GM18502 (cell line): ENCODE data around the gene RTN4RL1.

ENCODE experiments used
- ATAC-seq: cut with Tn5 transposase; IDR thresholded peaks from one replicate; pipeline ENCODE4 v1.9.1; 2021; ENCODE audit warnings: mild to moderate bottlenecking; ENCODE audit not compliant: unreplicated experiment, poor library complexity

RTN4RL1 gene

GRCh38 chr17:2048805-2049204 is 23.7 kb upstream of the RTN4RL1 start:
- ATAC-seq = no peak

GRCh38 chr17:2047590-2047989 is 22.5 kb upstream of the RTN4RL1 start:
- no peak for ATAC-seq

DNA sequence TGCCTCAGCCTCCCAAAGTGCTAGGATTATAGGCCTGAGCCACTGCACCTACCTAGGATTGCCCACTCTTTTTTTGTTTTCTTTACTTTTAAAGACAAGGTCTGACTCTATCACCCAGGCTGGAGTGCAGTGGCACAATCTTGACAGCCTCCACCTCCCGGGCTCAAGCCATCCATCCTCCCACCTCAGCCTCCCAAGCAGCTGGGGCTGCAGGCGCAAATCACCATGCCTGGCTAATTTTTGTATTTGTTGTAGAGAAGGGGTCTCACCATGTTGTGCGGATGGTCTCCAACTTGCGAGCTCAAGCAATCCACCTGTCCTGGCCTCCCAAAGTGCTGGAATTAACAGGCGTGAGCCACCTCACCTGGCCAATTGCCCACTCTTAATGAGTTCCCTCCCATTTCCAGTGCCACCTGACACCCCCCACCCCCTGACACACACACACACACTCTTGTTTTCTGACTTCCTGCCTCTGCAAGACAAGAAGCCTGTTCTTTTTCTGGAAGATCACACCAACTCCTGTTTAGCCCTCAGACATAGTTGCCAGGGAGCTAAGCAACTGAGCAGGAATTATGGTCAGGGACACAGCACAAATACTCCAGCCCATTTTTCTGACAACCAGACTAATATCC is 19.2 kb upstream of the RTN4RL1 start:
- no peak for ATAC-seq

DNA sequence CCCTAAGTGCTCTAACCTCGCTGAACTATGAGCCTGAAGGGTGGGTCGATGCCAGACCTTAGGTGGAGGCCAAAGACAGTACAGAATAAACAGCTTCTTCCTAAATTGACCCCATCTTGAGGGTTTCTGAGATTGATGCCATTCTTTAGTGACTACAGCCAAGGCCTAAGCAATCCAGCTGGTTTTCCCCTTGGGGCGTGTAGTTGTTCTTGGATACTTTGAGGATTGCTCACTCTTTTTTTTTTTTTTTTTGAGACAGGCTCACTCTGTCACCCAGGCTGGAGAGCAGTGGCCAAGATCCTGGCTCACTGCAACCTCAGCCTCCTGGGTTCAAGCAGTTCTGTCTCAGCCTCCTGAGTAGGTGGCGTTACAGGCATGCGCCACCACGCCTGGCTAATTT is 18.7 kb upstream of the RTN4RL1 start:
- ATAC-seq = no peak

- ATAC-seq = no peak
Measured at GRCh38 chr17:2042933-2043332, 17.8 kb upstream of the RTN4RL1 start.

GRCh38 chr17:2042390-2042847 is 17.3 kb upstream of the RTN4RL1 start:
- no peak for ATAC-seq

DNA sequence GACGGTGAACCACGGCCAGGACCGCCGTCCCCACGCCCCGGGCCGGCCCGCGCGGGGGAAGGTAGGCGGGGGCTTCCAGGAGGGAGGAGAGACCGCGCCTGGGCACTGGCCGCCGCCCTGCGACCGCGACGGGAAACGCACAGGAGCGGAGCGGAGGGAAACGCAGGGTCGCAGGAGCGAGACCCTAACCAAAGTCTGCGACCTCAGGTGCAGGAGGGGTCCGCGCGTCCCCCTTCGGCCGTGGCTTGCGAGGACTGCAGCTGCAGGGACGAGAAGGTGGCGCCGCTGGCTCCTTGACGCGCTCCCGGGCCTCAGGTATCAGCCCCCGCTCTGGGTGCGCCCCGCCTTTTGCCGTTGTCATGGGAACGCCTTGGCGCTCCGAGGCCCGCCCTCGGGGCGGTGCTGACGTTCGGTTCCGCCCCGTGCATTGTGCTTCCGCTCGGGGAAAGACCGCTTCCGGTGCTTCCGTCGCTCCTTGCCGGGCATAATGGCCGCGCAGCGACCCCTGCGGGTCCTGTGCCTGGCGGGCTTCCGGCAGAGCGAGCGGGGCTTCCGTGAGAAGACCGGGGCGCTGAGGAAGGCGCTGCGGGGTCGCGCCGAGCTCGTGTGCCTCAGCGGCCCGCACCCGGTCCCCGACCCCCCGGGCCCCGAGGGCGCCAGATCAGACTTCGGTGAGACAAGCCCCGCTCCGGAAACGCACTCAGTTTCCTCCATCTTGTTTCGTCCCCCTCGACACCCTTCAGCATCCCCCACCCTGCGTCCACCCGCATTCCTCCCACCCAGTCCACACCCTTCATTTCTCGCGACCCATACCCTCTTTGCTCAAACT is 16.6 kb upstream of the RTN4RL1 start, which contains the start of gene OVCA2:
OVCA2 (plus strand) TSS at position 462 of the 829 bp plus-strand sequence; CDS start at position 488, 26 bp downstream.
- ATAC-seq = peak; percentile 87

DNA sequence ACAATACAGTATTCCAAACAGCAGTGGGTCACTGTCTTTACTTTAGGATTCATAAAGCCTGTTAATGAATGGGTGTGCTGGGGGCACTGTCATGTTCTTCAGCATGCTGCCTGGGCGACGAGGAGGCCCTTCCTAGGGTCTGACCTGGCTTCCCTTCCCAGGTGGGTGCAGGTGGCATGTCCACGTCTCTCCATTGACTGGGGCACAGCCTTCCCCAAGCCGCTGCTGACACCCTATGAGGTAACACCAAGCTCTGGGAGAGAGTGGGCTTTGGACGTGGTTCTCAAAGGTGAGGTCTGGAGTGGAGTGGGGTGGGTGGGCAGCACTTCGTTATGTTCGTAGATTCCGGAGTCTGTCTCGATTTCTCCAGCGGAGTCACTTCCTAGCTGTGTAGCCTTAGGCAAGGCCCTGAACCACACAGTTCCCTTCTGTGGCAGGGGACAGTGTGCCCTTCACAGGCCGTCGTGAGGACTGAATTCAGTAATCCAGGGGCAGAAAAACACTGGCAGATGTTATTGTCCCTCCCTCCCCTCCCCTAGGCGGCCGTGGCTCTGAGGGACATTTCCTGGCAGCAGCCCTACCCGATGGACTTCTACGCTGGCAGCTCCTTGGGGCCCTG is 15.9 kb upstream of the RTN4RL1 start:
- no peak for ATAC-seq

GRCh38 chr17:2040219-2040827 is 15.2 kb upstream of the RTN4RL1 start:
- ATAC-seq = no peak

DNA sequence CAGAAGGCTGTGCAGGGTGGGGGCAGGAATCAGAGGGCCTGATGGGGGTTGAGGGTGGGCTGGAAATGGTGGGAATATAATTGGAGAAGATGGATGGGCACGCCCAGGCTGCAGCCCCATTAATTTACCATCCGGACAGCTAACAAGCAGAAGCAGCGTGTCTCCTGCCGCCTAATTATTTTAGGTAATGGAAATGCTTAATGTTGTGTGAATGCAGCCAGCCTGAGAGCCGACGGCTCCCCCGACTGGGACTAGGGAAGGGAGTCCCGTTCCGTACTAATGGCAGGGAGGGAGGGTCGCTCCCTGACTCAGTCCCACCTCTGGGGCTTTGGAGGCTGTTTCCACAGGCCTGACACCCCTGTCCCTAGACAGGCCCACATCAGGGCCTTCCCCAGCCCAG is 12.0 kb upstream of the RTN4RL1 start:
- no peak for ATAC-seq

DNA sequence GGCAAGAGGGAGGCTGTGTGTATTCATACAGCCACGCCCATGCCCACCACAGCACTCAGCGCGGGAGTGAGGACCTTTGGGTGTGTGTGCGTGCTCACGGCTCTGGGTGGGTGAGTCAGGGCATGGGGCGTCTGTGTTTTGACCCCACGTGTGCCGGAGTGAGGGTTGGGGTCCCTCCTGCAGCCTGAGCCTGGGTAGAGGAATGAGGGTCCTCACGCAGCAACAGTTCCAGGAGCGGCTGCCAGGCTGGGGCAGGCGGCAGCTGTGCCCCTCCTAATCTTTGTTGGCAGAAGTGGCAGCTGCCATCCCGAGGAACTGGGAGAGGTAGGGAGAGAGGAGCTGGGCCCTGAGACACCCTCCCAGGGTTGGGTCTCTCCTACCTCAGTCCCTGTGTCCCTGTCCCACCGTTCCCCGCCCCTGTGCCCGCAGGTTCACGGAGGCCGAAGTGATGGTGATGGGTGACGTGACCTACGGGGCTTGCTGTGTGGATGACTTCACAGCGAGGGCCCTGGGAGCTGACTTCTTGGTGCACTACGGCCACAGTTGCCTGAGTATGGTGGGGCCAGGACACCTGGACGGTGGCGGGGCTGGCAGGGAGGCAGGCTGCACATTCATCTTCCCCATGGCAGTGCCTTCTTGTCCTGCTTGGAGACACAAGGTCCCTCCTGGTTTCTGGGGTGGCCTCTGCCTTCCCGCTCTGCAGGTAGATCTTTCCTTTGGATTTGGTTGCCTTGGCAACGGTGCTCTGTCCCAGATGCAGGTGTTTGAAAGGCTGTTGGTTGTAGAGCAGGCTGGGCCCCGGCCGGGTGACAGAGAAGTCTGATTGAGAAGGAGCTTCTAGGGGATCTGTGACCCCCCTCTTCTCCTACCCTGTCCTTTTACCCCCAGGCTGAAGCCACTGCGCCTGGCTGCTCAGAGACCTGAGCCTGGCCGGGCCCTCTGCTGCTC is 10.7 kb upstream of the RTN4RL1 start:
- ATAC-seq = no peak

DNA sequence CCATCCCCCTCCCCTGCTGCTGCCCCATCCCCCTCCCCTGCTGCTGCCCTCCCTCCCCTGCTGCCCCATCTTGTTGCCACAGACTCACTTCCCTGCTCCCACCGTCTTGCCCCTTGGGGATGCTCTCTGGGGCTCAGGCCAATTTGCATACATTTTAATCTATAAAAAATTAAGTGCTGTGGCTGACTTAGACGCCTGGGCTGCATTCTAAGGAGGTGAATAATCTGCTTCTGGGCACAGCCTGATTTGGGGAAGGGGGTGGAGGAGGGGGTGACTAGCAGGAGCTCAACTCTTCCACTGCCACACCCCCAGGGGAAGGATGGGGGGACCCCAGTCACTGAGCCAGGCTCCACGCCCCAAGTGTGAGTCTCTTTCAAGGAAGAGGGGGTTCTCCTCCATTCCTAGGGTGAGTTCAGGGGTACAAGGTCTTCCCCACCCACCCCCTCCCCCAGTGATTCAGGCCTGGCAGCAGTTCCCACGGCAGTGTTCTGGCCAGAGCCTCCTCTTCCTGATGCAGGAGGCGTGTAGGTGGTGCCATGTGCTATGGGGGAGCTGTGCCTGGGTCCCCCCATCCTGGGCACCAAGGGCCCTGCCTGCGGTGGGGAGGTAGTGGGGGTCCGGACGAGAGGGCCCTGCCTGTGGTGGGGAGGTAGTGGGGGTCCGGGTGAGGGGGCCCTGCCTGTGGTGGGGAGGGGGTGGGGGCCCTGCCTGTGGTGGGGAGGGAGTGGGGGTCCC is 9.8 kb upstream of the RTN4RL1 start:
- ATAC-seq = no peak

DNA sequence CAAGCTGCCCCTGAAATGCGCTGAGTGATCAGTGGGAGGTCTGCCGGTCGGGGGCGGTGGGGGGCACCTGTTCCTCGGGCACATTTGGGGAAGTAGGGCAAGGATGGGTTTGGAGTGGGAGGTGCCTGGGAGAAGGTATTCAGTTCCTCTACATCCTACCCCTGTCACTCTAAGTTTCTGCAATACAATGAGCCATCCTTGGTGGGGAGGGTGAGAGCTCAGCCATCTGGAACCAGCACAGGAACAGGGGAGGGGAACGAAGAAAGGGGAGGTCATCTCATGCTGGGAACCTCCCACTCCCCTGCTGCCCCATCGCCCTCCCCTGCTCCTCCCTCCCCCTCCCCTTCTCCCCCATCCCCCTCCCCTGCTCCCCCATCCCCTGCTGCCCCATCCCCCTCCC is 9.0 kb upstream of the RTN4RL1 start:
- no peak for ATAC-seq

- ATAC-seq = no peak
Measured at GRCh38 chr17:2033153-2033552, 8.0 kb upstream of the RTN4RL1 start.

DNA sequence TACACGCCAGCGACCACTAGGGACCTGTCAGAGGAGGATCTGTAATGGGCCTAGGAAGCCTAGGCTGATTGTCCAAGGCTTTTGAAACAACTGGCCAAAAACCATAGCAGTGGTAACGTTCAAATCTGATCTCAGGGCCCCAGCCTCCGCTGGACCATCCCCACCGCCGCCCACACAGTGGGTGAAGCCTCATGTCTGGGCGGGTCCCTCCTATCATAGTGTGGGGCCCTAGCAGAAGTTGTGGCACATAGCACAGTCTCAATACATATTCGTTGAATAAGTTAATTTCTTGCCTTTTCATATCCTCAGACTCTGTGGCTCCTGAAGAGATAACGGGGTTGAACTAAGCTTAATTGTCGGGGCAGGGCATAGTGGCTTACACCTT is 5.6 kb upstream of the RTN4RL1 start:
- no peak for ATAC-seq

GRCh38 chr17:2029911-2030778 is 5.0 kb upstream of the RTN4RL1 start, which contains the start of gene DPH1:
TSS of gene DPH1 (plus strand) at chr17:2030153. CDS start at chr17:2030170, 17 bp downstream.
- peak; percentile 77 for ATAC-seq

DNA sequence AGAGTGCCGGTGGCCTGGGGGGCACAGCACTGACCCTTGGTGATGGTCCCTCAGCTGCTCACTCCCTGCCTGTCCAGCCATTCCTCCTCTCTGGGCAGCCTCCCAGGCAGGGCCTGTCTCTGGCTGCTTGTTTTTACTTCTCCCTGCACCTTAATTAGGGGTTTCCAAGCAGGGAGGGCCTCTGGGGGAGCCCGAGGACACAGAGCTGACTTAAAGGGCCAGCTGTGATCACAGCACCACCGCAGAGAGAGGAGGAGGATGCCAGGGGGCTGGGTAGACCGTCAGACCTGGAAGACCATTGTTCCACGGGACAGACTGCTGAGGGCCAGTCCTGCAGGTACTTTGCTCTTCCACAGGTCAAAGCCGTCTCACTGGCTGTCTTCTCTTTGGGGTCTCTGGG is 3.6 kb upstream of the RTN4RL1 start:
- no peak for ATAC-seq

- no peak for ATAC-seq
Measured at GRCh38 chr17:2028234-2028614, 3.1 kb upstream of the RTN4RL1 start.
